ENCODE measurements around the gene PIBF1.
"Not testable (repeated sequence)": the region's sequence is repeated elsewhere in the genome, so short reads cannot be mapped to it uniquely, and the experiment has no call there.

PIBF1 gene

DNA sequence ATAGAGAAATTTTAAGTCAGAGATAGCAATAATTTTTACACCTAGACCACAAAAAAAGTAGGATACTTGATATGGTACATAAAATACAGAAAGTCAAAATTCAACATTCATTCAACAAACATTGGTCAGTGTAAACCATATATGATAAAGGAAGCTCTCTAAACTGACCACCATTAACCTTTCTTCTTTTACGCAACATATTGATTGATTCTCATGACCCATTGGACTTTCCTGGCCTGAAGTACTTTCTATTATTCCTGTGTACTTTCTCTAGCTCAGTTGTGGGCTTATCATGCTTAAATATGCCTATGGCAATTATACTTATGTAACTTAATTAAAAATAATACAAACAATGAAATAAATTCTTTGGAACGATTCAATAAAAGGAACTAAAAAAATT lies 10.7 kb downstream of the PIBF1 start:
- in situ Hi-C loops (cut with MboI; ENCODE audit: low pct_unique_long_range_greater_than_20kb, low sequenced_read_pairs, unreplicated experiment) = no loop called here
- DNase-seq (ENCODE audit: low spot score) = no peak
- TF ChIP-seq, protein P1, sequence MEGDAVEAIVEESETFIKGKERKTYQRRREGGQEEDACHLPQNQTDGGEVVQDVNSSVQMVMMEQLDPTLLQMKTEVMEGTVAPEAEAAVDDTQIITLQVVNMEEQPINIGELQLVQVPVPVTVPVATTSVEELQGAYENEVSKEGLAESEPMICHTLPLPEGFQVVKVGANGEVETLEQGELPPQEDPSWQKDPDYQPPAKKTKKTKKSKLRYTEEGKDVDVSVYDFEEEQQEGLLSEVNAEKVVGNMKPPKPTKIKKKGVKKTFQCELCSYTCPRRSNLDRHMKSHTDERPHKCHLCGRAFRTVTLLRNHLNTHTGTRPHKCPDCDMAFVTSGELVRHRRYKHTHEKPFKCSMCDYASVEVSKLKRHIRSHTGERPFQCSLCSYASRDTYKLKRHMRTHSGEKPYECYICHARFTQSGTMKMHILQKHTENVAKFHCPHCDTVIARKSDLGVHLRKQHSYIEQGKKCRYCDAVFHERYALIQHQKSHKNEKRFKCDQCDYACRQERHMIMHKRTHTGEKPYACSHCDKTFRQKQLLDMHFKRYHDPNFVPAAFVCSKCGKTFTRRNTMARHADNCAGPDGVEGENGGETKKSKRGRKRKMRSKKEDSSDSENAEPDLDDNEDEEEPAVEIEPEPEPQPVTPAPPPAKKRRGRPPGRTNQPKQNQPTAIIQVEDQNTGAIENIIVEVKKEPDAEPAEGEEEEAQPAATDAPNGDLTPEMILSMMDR (IDR thresholded peaks at IDR 0.05; ENCODE audit: extremely low read depth, insufficient read depth, missing control alignments) = no peak

DNA sequence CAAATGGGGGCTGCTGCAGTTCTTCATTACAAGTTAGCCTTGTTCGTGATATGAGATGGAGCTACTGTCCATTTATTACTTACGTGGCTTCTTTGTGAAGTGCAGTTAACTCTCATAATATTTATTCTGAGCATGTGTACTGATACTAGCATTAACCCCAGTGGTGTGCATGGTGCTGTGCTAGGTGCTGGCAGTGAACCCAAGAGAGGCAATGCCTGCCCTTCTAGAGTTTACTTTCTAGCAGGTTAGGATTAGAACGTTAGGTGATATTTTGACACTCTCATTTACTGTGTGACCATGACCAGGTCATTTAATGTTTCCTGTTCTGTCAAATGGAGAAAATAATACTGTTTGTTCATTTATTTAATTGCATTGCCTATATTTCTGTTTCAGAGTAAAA lies 16.9 kb downstream of the PIBF1 start:
- TF ChIP-seq, protein P1 (IDR thresholded peaks at IDR 0.05; ENCODE audit: extremely low read depth, insufficient read depth, missing control alignments) = no peak
- DNase-seq (ENCODE audit: low spot score) = no peak
- in situ Hi-C loops (cut with MboI; ENCODE audit: low pct_unique_long_range_greater_than_20kb, low sequenced_read_pairs, unreplicated experiment) = no loop called here

DNA sequence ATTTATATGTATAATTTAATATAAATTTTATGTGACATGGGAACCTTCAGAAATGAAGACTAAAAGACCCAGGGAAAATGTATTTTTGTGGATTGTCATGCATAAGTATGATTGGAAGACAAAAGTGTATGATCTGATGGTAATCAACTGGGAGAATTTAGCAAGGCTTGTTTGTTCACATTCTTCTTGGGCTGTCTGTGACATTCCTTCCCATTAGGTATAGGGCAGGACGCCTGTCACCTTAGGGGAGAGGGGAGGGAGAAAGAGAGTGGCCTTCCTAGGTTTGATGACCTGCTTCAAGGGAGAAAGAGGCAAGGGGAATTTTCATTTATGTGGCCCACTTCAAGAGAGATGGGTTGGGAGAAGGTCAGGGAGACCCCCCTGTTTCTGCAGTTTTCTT lies 22.4 kb downstream of the PIBF1 start:
- no peak for DNase-seq (ENCODE audit: low spot score)
- TF ChIP-seq, protein P1 (IDR thresholded peaks at IDR 0.05; ENCODE audit: extremely low read depth, insufficient read depth, missing control alignments) = no peak
- in situ Hi-C loops (cut with MboI; ENCODE audit: low pct_unique_long_range_greater_than_20kb, low sequenced_read_pairs, unreplicated experiment) = loop anchor here (25.0 kb wide), 1 partner anchor 908 kb away; no protein-coding TSS in a partner anchor

DNA sequence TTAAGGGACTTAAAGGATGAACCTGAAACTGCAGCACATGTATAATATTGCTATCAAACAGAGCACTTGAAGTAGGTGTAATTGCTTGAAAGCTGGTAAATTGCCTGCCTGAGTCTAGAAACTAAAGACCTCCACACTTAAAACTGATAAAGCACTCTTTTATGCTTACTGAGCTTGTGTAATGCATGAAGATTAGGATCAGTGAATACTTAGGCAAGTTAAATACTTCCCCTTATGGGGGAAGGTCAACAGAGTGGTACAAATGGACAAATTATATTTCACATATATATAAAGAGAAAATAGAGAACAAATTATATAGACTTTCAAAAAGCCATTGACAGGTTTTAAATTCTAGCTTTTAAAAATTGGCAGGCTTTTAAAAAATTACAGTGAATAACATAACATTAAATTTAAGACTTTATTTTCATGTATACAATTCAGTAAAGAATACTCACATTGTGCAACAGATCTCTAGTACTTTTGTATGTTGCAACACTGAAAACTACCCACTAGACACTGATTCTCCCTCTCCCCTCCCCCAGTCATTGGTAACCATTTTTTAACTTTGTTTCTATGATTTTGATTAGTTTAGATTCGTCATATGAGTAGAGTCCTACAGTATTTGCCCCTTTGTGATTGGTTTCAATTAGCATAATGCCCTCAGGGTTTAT lies 23.9 kb downstream of the PIBF1 start:
- TF ChIP-seq, protein P1 (IDR thresholded peaks at IDR 0.05; ENCODE audit: extremely low read depth, insufficient read depth, missing control alignments) = no peak
- in situ Hi-C loops (cut with MboI; ENCODE audit: low pct_unique_long_range_greater_than_20kb, low sequenced_read_pairs, unreplicated experiment) = loop anchor here (25.0 kb wide), 1 partner anchor 906 kb away; no protein-coding TSS in a partner anchor
- no peak for DNase-seq (ENCODE audit: low spot score)

DNA sequence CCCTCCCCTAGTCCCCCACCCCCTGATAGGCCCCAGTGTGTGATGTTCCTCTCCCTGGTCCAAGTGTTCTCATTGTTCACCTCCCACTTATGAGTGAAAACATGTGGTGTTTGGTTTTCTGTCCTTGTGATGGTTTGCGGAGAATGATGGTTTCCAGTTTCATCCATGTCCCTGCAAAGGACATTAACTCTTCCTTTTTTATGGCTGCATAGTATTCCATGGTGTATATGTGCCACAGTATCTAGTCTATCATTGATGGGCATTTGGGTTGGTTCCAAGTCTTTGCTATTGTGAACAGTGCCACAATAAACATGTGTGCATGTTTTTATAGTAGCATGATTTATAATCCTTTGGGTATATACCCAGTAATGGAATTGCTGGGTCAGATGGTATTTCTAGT lies 24.6 kb downstream of the PIBF1 start:
- in situ Hi-C loops (cut with MboI; ENCODE audit: low pct_unique_long_range_greater_than_20kb, low sequenced_read_pairs, unreplicated experiment) = loop anchor here (25.0 kb wide), 1 partner anchor 906 kb away; no protein-coding TSS in a partner anchor
- DNase-seq (ENCODE audit: low spot score) = not testable (repeated sequence)

DNA sequence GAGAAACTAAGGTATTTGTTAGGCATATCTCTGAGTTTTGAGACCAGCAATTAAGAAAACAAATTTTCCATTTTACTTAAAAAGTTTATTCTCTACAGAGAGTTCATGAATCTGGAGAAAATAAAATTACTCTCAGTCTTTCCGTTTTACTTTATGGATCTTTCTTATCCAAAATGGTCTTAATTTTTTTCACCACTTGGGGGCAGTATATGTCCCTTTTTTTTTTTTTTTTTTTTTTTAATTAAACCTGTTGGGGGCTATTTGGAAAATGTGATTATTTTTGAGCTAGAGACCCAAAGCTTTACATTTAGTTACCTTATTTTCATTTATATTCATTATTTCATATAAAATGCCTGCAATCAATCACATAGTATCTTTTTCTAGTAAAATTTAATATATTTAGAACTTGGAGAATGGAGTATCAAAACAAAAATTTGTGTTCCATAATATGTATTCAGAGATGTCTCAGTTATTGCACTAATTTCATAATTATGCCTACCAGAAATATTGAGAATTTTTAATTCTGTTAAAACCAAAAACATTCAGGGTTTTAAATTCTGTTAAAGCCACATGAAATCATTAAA lies 27.1 kb downstream of the PIBF1 start:
- in situ Hi-C loops (cut with MboI; ENCODE audit: low pct_unique_long_range_greater_than_20kb, low sequenced_read_pairs, unreplicated experiment) = loop anchor here (25.0 kb wide), 1 partner anchor 903 kb away; no protein-coding TSS in a partner anchor
- TF ChIP-seq, protein P1 (IDR thresholded peaks at IDR 0.05; ENCODE audit: extremely low read depth, insufficient read depth, missing control alignments) = peak; percentile 43
- no peak for DNase-seq (ENCODE audit: low spot score)

Measured in GM13977 (cell line).